Astrocyte (in vitro differentiated cells and primary cell): ENCODE data around the gene MOB1A.

Source experiments
- EZH2 ChIP-seq: IDR thresholded peaks from 2 replicates; pipeline ENCODE4 v1.6.1; 2012; ENCODE audit warnings: mild to moderate bottlenecking, low read length, inconsistent platforms; ENCODE audit not compliant: insufficient read depth
- TF ChIP-seq, protein P1 (sequence below): IDR thresholded peaks from 2 replicates; pipeline ENCODE4 v1.5.1; 2011; ENCODE audit warnings: low read depth, mild to moderate bottlenecking, inconsistent platforms, low read length, moderate library complexity; ENCODE audit not compliant: insufficient read depth

DNA sequence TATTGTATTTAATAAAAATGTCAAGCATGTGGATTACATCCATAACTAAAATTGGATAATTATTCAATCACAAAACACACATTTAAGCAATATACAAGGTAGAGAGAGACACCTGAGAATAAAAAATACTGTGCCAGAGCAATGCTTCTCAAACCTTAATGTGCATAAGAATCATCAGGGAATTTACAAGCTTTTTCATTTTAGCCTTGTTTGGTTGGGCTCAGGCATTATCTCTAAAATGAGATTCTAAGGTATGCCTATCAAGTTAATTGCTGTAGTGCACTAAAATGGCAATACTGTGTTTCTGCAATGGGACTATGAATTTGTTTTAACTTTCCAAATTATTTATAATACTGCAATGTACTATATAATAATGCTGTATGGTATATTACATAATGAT lies 983 bp downstream of the MOB1A start:
- TF ChIP-seq, protein P1, sequence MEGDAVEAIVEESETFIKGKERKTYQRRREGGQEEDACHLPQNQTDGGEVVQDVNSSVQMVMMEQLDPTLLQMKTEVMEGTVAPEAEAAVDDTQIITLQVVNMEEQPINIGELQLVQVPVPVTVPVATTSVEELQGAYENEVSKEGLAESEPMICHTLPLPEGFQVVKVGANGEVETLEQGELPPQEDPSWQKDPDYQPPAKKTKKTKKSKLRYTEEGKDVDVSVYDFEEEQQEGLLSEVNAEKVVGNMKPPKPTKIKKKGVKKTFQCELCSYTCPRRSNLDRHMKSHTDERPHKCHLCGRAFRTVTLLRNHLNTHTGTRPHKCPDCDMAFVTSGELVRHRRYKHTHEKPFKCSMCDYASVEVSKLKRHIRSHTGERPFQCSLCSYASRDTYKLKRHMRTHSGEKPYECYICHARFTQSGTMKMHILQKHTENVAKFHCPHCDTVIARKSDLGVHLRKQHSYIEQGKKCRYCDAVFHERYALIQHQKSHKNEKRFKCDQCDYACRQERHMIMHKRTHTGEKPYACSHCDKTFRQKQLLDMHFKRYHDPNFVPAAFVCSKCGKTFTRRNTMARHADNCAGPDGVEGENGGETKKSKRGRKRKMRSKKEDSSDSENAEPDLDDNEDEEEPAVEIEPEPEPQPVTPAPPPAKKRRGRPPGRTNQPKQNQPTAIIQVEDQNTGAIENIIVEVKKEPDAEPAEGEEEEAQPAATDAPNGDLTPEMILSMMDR: no peak
- no peak for TF ChIP-seq EZH2
